Activated CD4-positive, alpha-beta memory T cell treated with anti-CD3 and anti-CD28 coated beads for 36 hours (primary cell): Measurements from ENCODE around the gene UPF1. TPM values are rescaled to one million over a fixed set of nuclear protein-coding genes. Genes with fewer than 3 reads are reported as not detected.

Experiments used
- CTCF ChIA-PET: fragments of 350-600 bp; sonication (Branson Sonifier 250); formaldehyde crosslinking; loops from one replicate; lab custom pipeline; 2021; ENCODE audit warnings: antibody characterized with exemption, inconsistent platforms; lab: Charles Lee
- POLR2A ChIA-PET: fragments of 350-600 bp; sonication (Branson Sonifier 250); formaldehyde crosslinking; loops from one replicate; lab custom pipeline; 2021; ENCODE audit warnings: antibody characterized with exemption; lab: Charles Lee
- DNase-seq: peaks from one replicate; pipeline ENCODE4 v3.0.0-alpha.2; 2020
- H3K27ac Mint-ChIP-seq: one replicate; pipeline ENCODE4 v1.8.0; 2021; ENCODE audit warnings: mixed read lengths
- H3K27me3 Mint-ChIP-seq: one replicate; pipeline ENCODE4 v1.8.0; 2021; ENCODE audit warnings: mixed read lengths
- H3K36me3 Mint-ChIP-seq: one replicate; pipeline ENCODE4 v1.8.0; 2021; ENCODE audit warnings: mixed read lengths
- H3K4me1 Mint-ChIP-seq: one replicate; pipeline ENCODE4 v1.8.0; 2021; ENCODE audit warnings: low read depth, mixed read lengths
- H3K4me3 Mint-ChIP-seq: one replicate; pipeline ENCODE4 v1.8.0; 2021; ENCODE audit warnings: mild to moderate bottlenecking, mixed read lengths
- H3K9me3 Mint-ChIP-seq: one replicate; pipeline ENCODE4 v1.8.0; 2021; ENCODE audit warnings: mixed read lengths
- intact Hi-C: fragments of 100-400 bp; cut with micrococcal nuclease; formaldehyde crosslinking; loops from one replicate; pipeline ENCODE4 v1.15.1; 2023
- total RNA-seq, 2 experiments: library from RNA; stranded (reverse); gene quantifications; one replicate each; pipeline ENCODE4 v1.2.3, GENCODE V29; 2021

The UPF1 gene
- total RNA-seq, 2 experiments from 2014 or later: 71.7 to 77.2 TPM

- H3K27me3 Mint-ChIP-seq: no peaks in the 10 kb centered on the region
- H3K36me3 Mint-ChIP-seq: peaks cover 31% of the 10 kb centered on the region
- intact Hi-C loops: loop anchor here (5.0 to 10.0 kb wide), 2 partner anchors 73 to 370 kb away; no protein-coding TSS in a partner anchor
- H3K27ac Mint-ChIP-seq: no peak overlapping the region
- ChIA-PET POLR2A (interaction anchor here (9.2 kb wide), 1 partner anchor 13 kb away, joined by 53 read pairs; the partner anchor contains the start of gene UPF1), CTCF (interaction anchor here (1.2 to 6.7 kb wide), 4 partner anchors 11 to 256 kb away, joined by 4 to 135 read pairs (median 12); partner anchors contain the start of genes REX1BD and UPF1)
- peaks cover 85% of the 10 kb centered on the region for H3K4me1 Mint-ChIP-seq
- DNase-seq: no peak
- no peak overlapping the region for H3K4me3 Mint-ChIP-seq
- no peaks in the 10 kb centered on the region for H3K9me3 Mint-ChIP-seq
Observed at GRCh38 chr19:18844806-18845329, 13.1 kb downstream of the UPF1 start.

DNA sequence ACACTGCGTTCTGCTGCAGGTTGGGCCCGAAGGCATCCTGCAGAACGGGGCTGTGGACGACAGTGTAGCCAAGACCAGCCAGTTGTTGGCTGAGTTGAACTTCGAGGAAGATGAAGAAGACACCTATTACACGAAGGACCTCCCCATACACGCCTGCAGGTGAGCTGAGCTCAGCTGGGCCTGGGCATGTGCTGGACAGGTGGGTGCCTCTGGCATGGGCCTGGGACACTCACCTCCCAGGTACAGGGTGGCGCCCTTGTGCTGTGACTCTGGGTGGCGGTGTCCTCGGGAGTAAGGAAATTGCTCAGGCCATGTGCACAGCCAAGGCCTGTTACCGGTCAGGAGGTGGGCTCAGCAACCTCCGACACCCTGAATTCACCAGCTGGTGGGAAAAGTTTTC lies 14.2 kb downstream of the UPF1 start:
- DNase-seq: no peak
- ChIA-PET CTCF (interaction anchor here (1.0 to 6.7 kb wide), 6 partner anchors 13 to 251 kb away, joined by 3 to 135 read pairs (median 8); partner anchors contain the start of gene UPF1), POLR2A (interaction anchor here (9.2 kb wide), 1 partner anchor 14 kb away, joined by 53 read pairs; the partner anchor contains the start of gene UPF1)
- intact Hi-C loops: loop anchor here (2.0 to 10.0 kb wide), 3 partner anchors 74 to 371 kb away; partner anchors contain the start of gene REX1BD
- H3K4me1 Mint-ChIP-seq: peaks cover 79% of the 10 kb centered on the region
- H3K27me3 Mint-ChIP-seq: no peaks in the 10 kb centered on the region
- H3K4me3 Mint-ChIP-seq: no peak overlapping the region
- no peak overlapping the region for H3K27ac Mint-ChIP-seq
- peaks cover 39% of the 10 kb centered on the region for H3K36me3 Mint-ChIP-seq
- no peaks in the 10 kb centered on the region for H3K9me3 Mint-ChIP-seq

DNA sequence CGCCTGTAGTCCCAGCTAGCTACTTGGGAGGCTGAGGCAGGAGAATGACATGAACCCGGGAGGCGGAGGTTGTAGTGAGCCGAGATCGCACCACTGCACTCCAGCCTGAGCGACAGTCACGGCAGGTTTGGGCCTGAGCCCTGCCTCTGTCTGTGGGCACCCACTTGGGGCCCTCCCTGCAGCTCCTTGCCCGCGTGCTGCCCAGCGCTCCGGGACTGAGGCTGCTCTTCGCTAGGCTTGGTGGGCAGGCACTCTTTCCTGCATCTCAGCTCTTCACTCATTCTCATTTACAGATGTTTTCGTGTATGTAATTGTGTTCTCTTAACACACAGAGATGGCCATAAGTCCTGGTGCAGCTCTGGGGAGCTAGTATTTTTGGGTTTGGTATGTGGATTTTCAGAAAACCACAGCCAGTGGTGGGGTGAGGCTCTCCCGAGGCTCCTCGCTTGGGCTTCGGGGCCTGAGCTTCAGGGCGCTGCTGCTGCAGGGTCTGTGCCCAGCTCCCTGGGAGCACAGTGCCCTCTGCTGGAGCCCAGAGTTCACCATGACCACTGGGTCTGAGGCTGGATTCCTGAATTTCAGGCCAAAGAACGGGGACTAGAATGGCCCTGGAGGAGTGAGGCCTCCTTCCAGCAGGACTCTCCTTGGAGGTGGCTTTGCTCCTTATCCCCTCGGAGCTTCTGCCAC lies 15.2 kb downstream of the UPF1 start:
- ChIA-PET POLR2A (interaction anchor here (0.8 to 9.2 kb wide), 3 partner anchors 15 to 326 kb away, joined by 4 to 53 read pairs (median 4); partner anchors contain the start of genes COPE, DDX49 and UPF1), CTCF (interaction anchor here (0.6 to 6.7 kb wide), 50 partner anchors 11 to 567 kb away, joined by 3 to 135 read pairs (median 4); partner anchors contain the start of genes COMP, ELL, FKBP8 and REX1BD)
- intact Hi-C loops: loop anchor here (2.0 to 10.0 kb wide), 3 partner anchors 75 to 372 kb away; partner anchors contain the start of gene REX1BD
- Mint-ChIP-seq H3K36me3 (peaks cover 43% of the 10 kb centered on the region), H3K27me3 (no peaks in the 10 kb centered on the region), H3K4me3 (no peak overlapping the region), H3K9me3 (no peaks in the 10 kb centered on the region), H3K27ac (peak overlapping the region; percentile 24), H3K4me1 (peaks cover 70% of the 10 kb centered on the region)
- peak; percentile 79 for DNase-seq

DNA sequence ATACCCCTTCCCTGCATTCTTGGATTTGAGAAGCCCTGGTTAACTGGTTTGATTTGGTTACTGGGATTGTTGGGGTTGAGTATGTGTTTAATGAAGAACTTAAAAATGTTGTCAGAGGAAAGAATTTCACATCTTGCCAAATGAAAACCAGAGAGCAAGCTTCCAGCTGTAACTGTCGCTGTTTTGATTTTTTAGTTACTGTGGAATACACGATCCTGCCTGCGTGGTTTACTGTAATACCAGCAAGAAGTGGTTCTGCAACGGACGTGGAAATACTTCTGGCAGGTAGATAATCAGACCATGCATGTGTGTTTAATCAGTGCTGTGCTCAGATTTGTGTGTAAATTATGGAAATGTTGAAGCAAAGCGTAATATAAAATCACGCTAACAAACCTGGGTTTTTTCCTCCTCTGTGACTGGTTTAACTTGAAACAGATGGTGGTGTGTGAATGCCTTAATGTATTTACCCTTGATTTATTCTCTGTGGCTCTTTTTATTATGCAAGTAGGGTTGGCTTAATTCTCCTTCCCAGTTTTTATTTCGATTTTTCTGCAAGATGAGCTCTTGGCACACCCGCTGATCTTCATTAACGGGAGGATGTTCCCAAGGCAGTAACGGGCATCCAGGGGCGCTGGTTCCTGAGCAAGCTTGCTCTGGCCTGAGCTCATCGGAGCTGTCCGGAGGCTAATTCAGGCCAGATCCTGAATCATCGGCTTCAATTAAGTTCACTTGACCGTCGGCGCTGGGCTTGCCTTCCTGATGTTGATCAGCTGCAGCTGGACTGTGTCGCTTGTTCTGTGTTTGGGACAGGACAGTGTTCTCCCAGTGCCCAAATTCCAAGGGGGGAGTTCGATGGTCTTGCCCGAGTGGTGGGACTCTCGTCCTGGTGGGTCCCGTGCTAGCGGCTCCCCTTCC lies 16.0 kb downstream of the UPF1 start:
- no peak overlapping the region for H3K27ac Mint-ChIP-seq
- no peaks in the 10 kb centered on the region for H3K9me3 Mint-ChIP-seq
- H3K27me3 Mint-ChIP-seq: no peaks in the 10 kb centered on the region
- H3K4me3 Mint-ChIP-seq: no peak overlapping the region
- intact Hi-C loops: loop anchor here (2.0 to 10.0 kb wide), 3 partner anchors 76 to 373 kb away; partner anchors contain the start of gene REX1BD
- peaks cover 67% of the 10 kb centered on the region for H3K4me1 Mint-ChIP-seq
- CTCF ChIA-PET: interaction anchor here (0.7 to 6.7 kb wide), 42 partner anchors 10 to 429 kb away, joined by 3 to 135 read pairs (median 4); partner anchors contain the start of genes COMP, REX1BD, SSBP4 and UBA52
- POLR2A ChIA-PET: interaction anchor here (1.1 to 9.2 kb wide), 2 partner anchors 16 to 327 kb away, joined by 4 to 53 read pairs; partner anchors contain the start of gene UPF1
- H3K36me3 Mint-ChIP-seq: peaks cover 41% of the 10 kb centered on the region
- DNase-seq: no peak

- Mint-ChIP-seq H3K4me1 (peaks cover 54% of the 10 kb centered on the region), H3K27ac (peak overlapping the region; percentile 78), H3K4me3 (peak overlapping the region; percentile 31), H3K9me3 (no peaks in the 10 kb centered on the region), H3K36me3 (peaks cover 52% of the 10 kb centered on the region), H3K27me3 (no peaks in the 10 kb centered on the region)
- POLR2A ChIA-PET: interaction anchor here (1.7 to 9.2 kb wide), 2 partner anchors 17 to 260 kb away, joined by 6 to 53 read pairs; partner anchors contain the start of genes REX1BD and UPF1
- CTCF ChIA-PET: interaction anchor here (0.6 to 6.7 kb wide), 9 partner anchors 9 to 398 kb away, joined by 3 to 135 read pairs (median 6); partner anchors contain the start of gene UPF1
- intact Hi-C loops: loop anchor here (5.0 to 10.0 kb wide), 2 partner anchors 77 to 374 kb away; no protein-coding TSS in a partner anchor
- DNase-seq: peak; percentile 75
Observed at GRCh38 chr19:18848878-18849661, 17.3 kb downstream of the UPF1 start.

- intact Hi-C loops: loop anchor here (5.0 to 10.0 kb wide), 2 partner anchors 78 to 375 kb away; no protein-coding TSS in a partner anchor
- peak overlapping the region; percentile 78 for H3K27ac Mint-ChIP-seq
- H3K4me1 Mint-ChIP-seq: peaks cover 46% of the 10 kb centered on the region
- H3K4me3 Mint-ChIP-seq: peak overlapping the region; percentile 31
- H3K27me3 Mint-ChIP-seq: no peaks in the 10 kb centered on the region
- no peak for DNase-seq
- ChIA-PET CTCF (interaction anchor here (0.8 to 1.5 kb wide), 3 partner anchors 12 to 399 kb away, joined by 3 read pairs; no protein-coding TSS in a partner anchor), POLR2A (interaction anchor here (1.7 to 9.2 kb wide), 2 partner anchors 18 to 261 kb away, joined by 6 to 53 read pairs; partner anchors contain the start of genes REX1BD and UPF1)
- peaks cover 58% of the 10 kb centered on the region for H3K36me3 Mint-ChIP-seq
- H3K9me3 Mint-ChIP-seq: no peaks in the 10 kb centered on the region
Observed at GRCh38 chr19:18849838-18850400, 18.2 kb downstream of the UPF1 start.

- H3K4me1 Mint-ChIP-seq: peaks cover 39% of the 10 kb centered on the region
Observed at GRCh38 chr19:18850471-18851375, 19.0 kb downstream of the UPF1 start.

GRCh38 chr19:18851673-18852325 lies 20.0 kb downstream of the UPF1 start:
- POLR2A ChIA-PET: no interaction called here
- intact Hi-C loops: no loop called here
- CTCF ChIA-PET: no interaction called here
- Mint-ChIP-seq H3K4me3 (no peak overlapping the region), H3K27me3 (no peaks in the 10 kb centered on the region), H3K4me1 (peaks cover 30% of the 10 kb centered on the region), H3K9me3 (no peaks in the 10 kb centered on the region), H3K36me3 (peaks cover 68% of the 10 kb centered on the region), H3K27ac (no peak overlapping the region)
- no peak for DNase-seq

More at GRCh38 chr19:18850471-18851375, 19.0 kb downstream of the UPF1 start:
- Mint-ChIP-seq H3K27ac (peak overlapping the region; percentile 33), H3K9me3 (no peaks in the 10 kb centered on the region), H3K36me3 (peaks cover 61% of the 10 kb centered on the region), H3K27me3 (no peaks in the 10 kb centered on the region), H3K4me3 (no peak overlapping the region)
- intact Hi-C loops: no loop called here
- DNase-seq: no peak
- ChIA-PET CTCF (interaction anchor here (0.8 to 1.5 kb wide), 2 partner anchors 13 to 261 kb away, joined by 3 read pairs; no protein-coding TSS in a partner anchor), POLR2A (no interaction called here)

DNA sequence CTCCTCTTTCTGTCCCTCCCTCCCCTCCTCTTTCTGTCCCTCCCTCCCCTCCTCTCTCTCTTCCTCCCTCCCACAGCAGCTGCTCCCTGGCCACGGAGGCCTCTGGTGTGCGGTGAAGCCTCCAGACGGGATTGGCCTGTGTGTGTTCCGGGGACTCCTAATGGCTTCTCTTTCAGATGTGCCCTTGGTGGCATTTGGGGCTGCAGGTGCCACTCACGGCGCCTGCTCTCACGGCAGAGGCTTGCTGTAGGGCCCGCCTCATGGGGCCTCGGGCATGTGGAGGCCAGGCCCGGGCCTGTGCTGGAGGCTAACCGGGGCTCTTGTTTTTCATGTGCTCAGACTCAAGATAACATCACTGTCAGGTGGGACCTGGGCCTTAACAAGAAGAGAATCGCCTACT lies 20.9 kb downstream of the UPF1 start:
- Mint-ChIP-seq H3K4me1 (peaks cover 24% of the 10 kb centered on the region), H3K27me3 (no peaks in the 10 kb centered on the region), H3K9me3 (no peaks in the 10 kb centered on the region), H3K27ac (no peak overlapping the region), H3K36me3 (peaks cover 64% of the 10 kb centered on the region), H3K4me3 (no peak overlapping the region)
- ChIA-PET CTCF (no interaction called here), POLR2A (no interaction called here)
- intact Hi-C loops: no loop called here
- no peak for DNase-seq
